ENCODE results near the gene MRPS16. TPM values are rescaled to one million over a fixed set of nuclear protein-coding genes. Genes with fewer than 3 reads are reported as not detected.

The MRPS16 gene
- total RNA-seq, 1 experiment from 2014 or later, result 94.1 TPM

DNA sequence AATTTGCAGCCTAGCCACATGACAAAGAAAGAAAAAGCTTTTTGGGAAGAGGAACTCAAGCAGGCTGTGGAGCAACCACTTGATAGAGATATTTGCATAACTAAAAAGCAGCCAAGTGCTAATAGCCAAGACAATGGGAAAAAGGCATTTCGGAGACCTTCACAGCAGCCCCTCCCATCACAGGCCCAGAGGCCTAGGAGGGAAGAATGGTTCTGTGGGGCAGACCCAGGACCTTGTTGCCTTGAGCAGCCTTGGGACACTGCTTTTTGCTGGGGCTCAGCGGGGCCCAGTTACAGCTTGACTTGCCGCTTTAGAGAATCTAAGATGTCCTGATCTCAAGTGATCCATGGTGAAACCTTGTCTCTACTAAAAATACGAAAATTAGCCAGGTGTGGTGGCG, 46.1 kb downstream of the MRPS16 start:
- DNase-seq (ENCODE audit: low spot score), result no peak
- in situ Hi-C loops (cut with HindIII; ENCODE audit: low sequenced_read_pairs), result no loop called here

DNA sequence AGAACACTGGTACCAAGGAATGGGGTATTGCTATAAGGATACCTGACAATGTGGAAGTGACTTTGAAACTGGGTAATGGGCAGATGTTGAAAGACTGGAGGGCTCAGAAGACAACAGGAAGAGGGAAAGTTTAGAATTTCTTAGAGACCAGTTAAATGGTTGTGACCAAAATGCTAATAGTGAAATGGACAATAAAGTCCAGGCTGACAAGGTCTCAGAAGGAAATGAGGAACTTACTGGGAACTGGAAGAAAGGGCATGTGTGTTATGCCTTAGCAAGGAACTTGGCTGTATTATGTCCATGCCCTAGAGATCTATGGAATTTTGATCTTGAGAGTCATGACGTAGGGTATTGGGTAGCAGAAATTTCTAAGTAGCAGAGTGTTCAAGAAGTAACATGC, 46.6 kb downstream of the MRPS16 start:
- DNase-seq (ENCODE audit: low spot score), result no peak
- in situ Hi-C loops (cut with HindIII; ENCODE audit: low sequenced_read_pairs), result no loop called here

DNA sequence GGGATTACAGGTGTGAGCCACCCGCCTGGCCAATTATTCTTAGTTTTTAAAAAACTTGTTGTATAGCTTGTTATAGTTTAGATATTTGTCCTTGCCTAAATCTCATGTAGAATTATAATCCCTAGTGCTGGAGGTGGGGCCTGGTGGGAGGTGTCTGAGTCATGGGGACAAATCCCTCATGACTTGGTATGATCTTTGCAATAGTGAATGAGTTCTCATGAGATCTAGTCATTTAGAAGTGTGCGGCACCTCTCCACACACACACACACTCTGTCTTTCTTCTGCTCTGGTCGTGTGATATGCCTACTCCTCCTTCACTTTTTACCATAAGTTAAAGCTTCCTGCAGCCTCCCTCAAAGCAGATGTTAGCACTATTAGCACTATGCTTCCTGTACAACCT, 47.4 kb downstream of the MRPS16 start:
- in situ Hi-C loops (cut with HindIII; ENCODE audit: low sequenced_read_pairs), result no loop called here

More for the DNA sequence above, 47.4 kb downstream of the MRPS16 start:
- DNase-seq (ENCODE audit: low spot score), result no peak

Other genes with a start within 250 kb of the MRPS16 start
- gene P4HA1, start 155.8 kb downstream of the MRPS16 start, total RNA-seq (2014; rRNA removed; shearing (Covaris generic)), result 49.0 and 62.2 TPM in 2 replicates
- not detected in 2 replicates for gene NUDT13, start 142.2 kb downstream of the MRPS16 start, total RNA-seq (2014; rRNA removed; shearing (Covaris generic))
- 55.0 and 60.2 TPM in 2 replicates for gene ECD, start 84.6 kb downstream of the MRPS16 start, total RNA-seq (2014; rRNA removed; shearing (Covaris generic))
- 12.8 and 26.6 TPM in 2 replicates for gene FAM149B1, start 84.5 kb downstream of the MRPS16 start, total RNA-seq (2014; rRNA removed; shearing (Covaris generic))
- gene DNAJC9, start 5.4 kb downstream of the MRPS16 start, total RNA-seq (2014; rRNA removed; shearing (Covaris generic)), result 43.4 and 53.3 TPM in 2 replicates
- 0.78 and 2.0 TPM in 2 replicates for gene CFAP70, start 106.2 kb upstream of the MRPS16 start, total RNA-seq (2014; rRNA removed; shearing (Covaris generic))
- 62.3 and 64.0 TPM in 2 replicates for gene ANXA7, start 161.4 kb upstream of the MRPS16 start, total RNA-seq (2014; rRNA removed; shearing (Covaris generic))
- 0.61 and 0.86 TPM in 2 replicates for gene MSS51, start 180.9 kb upstream of the MRPS16 start, total RNA-seq (2014; rRNA removed; shearing (Covaris generic))
- gene PPP3CB, start 243.4 kb upstream of the MRPS16 start, total RNA-seq (2014; rRNA removed; shearing (Covaris generic)), result 6.6 and 7.8 TPM in 2 replicates